Stimulated activated CD8-positive, alpha-beta memory T cell treated with anti-CD3 and anti-CD28 coated beads, Interleukin-12 subunit alpha, Interleukin-12 subunit beta, amount 100 ng/mL, for 24 hours (primary cell): ENCODE measurements around the gene PIWIL1.

Experiments used
- DNase-seq: peaks from one replicate; pipeline ENCODE4 v3.0.0-alpha.2; 2020; ENCODE audit errors: extremely low read depth

The PIWIL1 gene

GRCh38 chr12:130336723-130337487 is 782 bp upstream of the PIWIL1 start:
- DNase-seq, result no peak

GRCh38 chr12:130338794-130339601 is 1.3 kb downstream of the PIWIL1 start:
- DNase-seq, result no peak

- DNase-seq, result no peak
Measured at GRCh38 chr12:130339951-130340350, 2.3 kb downstream of the PIWIL1 start.

- no peak for DNase-seq
Measured at GRCh38 chr12:130342442-130342841, 4.8 kb downstream of the PIWIL1 start.

- no peak for DNase-seq
Measured at GRCh38 chr12:130342842-130343241, 5.2 kb downstream of the PIWIL1 start.

GRCh38 chr12:130344529-130344928 is 6.8 kb downstream of the PIWIL1 start:
- no peak for DNase-seq

- DNase-seq, result no peak
Measured at GRCh38 chr12:130345292-130345691, 7.6 kb downstream of the PIWIL1 start.

- no peak for DNase-seq
Measured at GRCh38 chr12:130347588-130347987, 9.9 kb downstream of the PIWIL1 start.

GRCh38 chr12:130350715-130351114 is 13.0 kb downstream of the PIWIL1 start:
- DNase-seq, result no peak

- no peak for DNase-seq
Measured at GRCh38 chr12:130351326-130351725, 13.6 kb downstream of the PIWIL1 start.

- DNase-seq, result no peak
Measured at GRCh38 chr12:130353081-130353480, 15.4 kb downstream of the PIWIL1 start.

GRCh38 chr12:130354407-130354806 is 16.7 kb downstream of the PIWIL1 start:
- DNase-seq, result no peak

GRCh38 chr12:130356222-130356621 is 18.5 kb downstream of the PIWIL1 start:
- DNase-seq, result no peak

GRCh38 chr12:130357241-130357640 is 19.6 kb downstream of the PIWIL1 start:
- no peak for DNase-seq

GRCh38 chr12:130357729-130358330 is 20.1 kb downstream of the PIWIL1 start:
- DNase-seq, result no peak

GRCh38 chr12:130362060-130362459 is 24.4 kb downstream of the PIWIL1 start:
- DNase-seq, result no peak

GRCh38 chr12:130364578-130364977 is 26.9 kb downstream of the PIWIL1 start:
- no peak for DNase-seq

- DNase-seq, result no peak
Measured at GRCh38 chr12:130366159-130366558, 28.5 kb downstream of the PIWIL1 start.

- DNase-seq, result no peak
Measured at GRCh38 chr12:130367003-130367402, 29.3 kb downstream of the PIWIL1 start.

- DNase-seq, result no peak
Measured at GRCh38 chr12:130367523-130367922, 29.8 kb downstream of the PIWIL1 start.

- no peak for DNase-seq
Measured at GRCh38 chr12:130369816-130370215, 32.1 kb downstream of the PIWIL1 start.

- DNase-seq, result no peak
Measured at GRCh38 chr12:130371296-130371695, 33.6 kb downstream of the PIWIL1 start.

- no peak for DNase-seq
Measured at GRCh38 chr12:130372936-130373335, 35.2 kb downstream of the PIWIL1 start.
